PC-9 (cell line): ENCODE measurements around the gene MET. TPM values are rescaled to one million over a fixed set of nuclear protein-coding genes. Genes with fewer than 3 reads are reported as not detected.
A peak's percentile ranks its signal among the peaks of the same experiment; 100 is the strongest.

Source experiments
- BruUV-seq: library from RNA; stranded (reverse); fragments of 400-500 nt; replicated peaks from 2 replicates; lab custom pipeline; 2021; lab: Mats Ljungman, UMichigan
- CTCF ChIA-PET: fragments of 300-600 bp; sonication (Branson Sonifier 250); formaldehyde crosslinking; loops from one replicate; lab custom pipeline; 2022; ENCODE audit warnings: antibody characterized with exemption; lab: Charles Lee
- POLR2A ChIA-PET: fragments of 300-600 bp; sonication (Branson Sonifier 250); formaldehyde crosslinking; loops from one replicate; lab custom pipeline; 2022; ENCODE audit warnings: antibody characterized with exemption; ENCODE audit not compliant: unreplicated experiment; lab: Charles Lee
- DNase-seq, 2 experiments: peaks; one replicate each; pipeline versions ENCODE4 v3.0.0 to v3.0.0-alpha.2; 2015 to 2022; ENCODE audit warnings: mixed read lengths in 1 of 2
- H2AFZ ChIP-seq: fragments of 200-600 bp; sonication (generic); 2 replicates; pipeline ENCODE4 v1.8.1; 2017; ENCODE audit warnings: antibody characterized with exemption
- H3F3A ChIP-seq: fragments of 200-600 bp; sonication (generic); 2 replicates; pipeline ENCODE4 v1.8.1; 2017; ENCODE audit warnings: antibody characterized with exemption, mild to moderate bottlenecking, low read depth; ENCODE audit not compliant: insufficient read depth
- H3K27ac ChIP-seq: fragments of 200-600 bp; sonication (generic); 2 replicates; pipeline ENCODE4 v1.6.1; 2016; ENCODE audit warnings: mixed run types
- H3K27me3 ChIP-seq: fragments of 200-600 bp; sonication (generic); 2 replicates; pipeline ENCODE4 v1.6.1; 2016; ENCODE audit warnings: low read depth, mixed run types; ENCODE audit not compliant: insufficient read depth
- H3K36me3 ChIP-seq: fragments of 200-600 bp; sonication (generic); 2 replicates; pipeline ENCODE4 v1.6.1; 2016; ENCODE audit warnings: low read depth, mixed run types
- H3K4me1 ChIP-seq: fragments of 200-600 bp; sonication (generic); replicated peaks from 2 replicates; pipeline ENCODE4 v1.6.1; 2016; ENCODE audit warnings: mixed run types; ENCODE audit not compliant: insufficient read depth
- H3K4me2 ChIP-seq: fragments of 200-600 bp; sonication (generic); 2 replicates; pipeline ENCODE4 v1.6.1; 2017; ENCODE audit warnings: mixed run types
- H3K4me3 ChIP-seq: fragments of 200-600 bp; sonication (generic); 2 replicates; pipeline ENCODE4 v1.6.1; 2016; ENCODE audit warnings: mixed run types
- H3K79me2 ChIP-seq: fragments of 200-600 bp; sonication (generic); 2 replicates; pipeline ENCODE4 v1.6.1; 2017; ENCODE audit warnings: low read depth, mixed run types
- H3K9me2 ChIP-seq: fragments of 200-600 bp; sonication (generic); 2 replicates; pipeline ENCODE4 v1.8.1; 2017; ENCODE audit warnings: mild to moderate bottlenecking; ENCODE audit not compliant: insufficient read depth
- H3K9me3 ChIP-seq: fragments of 200-600 bp; sonication (generic); 2 replicates; pipeline ENCODE4 v1.8.1; 2016; ENCODE audit warnings: low read depth; ENCODE audit not compliant: insufficient read depth
- H4K20me1 ChIP-seq: fragments of 200-600 bp; sonication (generic); 2 replicates; pipeline ENCODE4 v1.8.1; 2017; ENCODE audit not compliant: insufficient read depth
- CTCF ChIP-seq: fragments of 200-600 bp; sonication (generic); conservative IDR thresholded peaks from 2 replicates; pipeline ENCODE4 v1.6.1; 2017; ENCODE audit warnings: mixed run types, antibody characterized with exemption, mild to moderate bottlenecking, moderate library complexity
- EZH2 ChIP-seq: fragments of 200-600 bp; sonication (generic); IDR thresholded peaks from 2 replicates; pipeline ENCODE4 v1.8.0; 2017; ENCODE audit warnings: antibody characterized with exemption, low read depth
- intact Hi-C: fragments of 100-400 bp; cut with micrococcal nuclease; formaldehyde crosslinking; loops from one replicate; pipeline ENCODE4 v1.10.0; 2022; ENCODE audit not compliant: unreplicated experiment
- total RNA-seq: library from RNA; stranded (reverse); gene quantifications from 2 replicates; pipeline ENCODE4 v1.2.3, GENCODE V29; 2021

MET gene
- total RNA-seq, 1 experiment from 2014 or later, result 287 TPM

GRCh38 chr7:116647861-116648260 lies 24.1 kb upstream of the MET start:
- TF ChIP-seq CTCF, result no peak
- TF ChIP-seq EZH2, result no peak
- ChIA-PET CTCF (no interaction called here), POLR2A (no interaction called here)
- no peak overlapping the region for H3K4me2 ChIP-seq
- H3K27ac ChIP-seq, result no peak overlapping the region
- no peaks in the 10 kb centered on the region for H3F3A ChIP-seq
- no peak overlapping the region for H3K4me3 ChIP-seq
- no TSS peak for BruUV-seq
- H3K4me1 ChIP-seq, result peaks cover 2% of the 10 kb centered on the region
- no peak overlapping the region for H2AFZ ChIP-seq
- H3K9me2 ChIP-seq, result no peaks in the 10 kb centered on the region
- no peaks in the 10 kb centered on the region for H3K79me2 ChIP-seq
- DNase-seq, result no peak
- H4K20me1 ChIP-seq, result no peaks in the 10 kb centered on the region
- no peaks in the 10 kb centered on the region; the same call in 1 of the 2 replicates for H3K9me3 ChIP-seq
- no peaks in the 10 kb centered on the region for H3K36me3 ChIP-seq
- no peaks in the 10 kb centered on the region for H3K27me3 ChIP-seq
- intact Hi-C loops, result no loop called here

GRCh38 chr7:116650436-116650835 lies 21.6 kb upstream of the MET start:
- no peaks in the 10 kb centered on the region for H3K79me2 ChIP-seq
- CTCF ChIA-PET, result no interaction called here

GRCh38 chr7:116652793-116653192 lies 19.2 kb upstream of the MET start:
- Histone ChIP-seq H3K79me2 (no peaks in the 10 kb centered on the region), H2AFZ (no peak overlapping the region), H3K9me3 (no peaks in the 10 kb centered on the region; the same call in 1 of the 2 replicates), H3K4me1 (peaks cover 10% of the 10 kb centered on the region), H3K36me3 (no peaks in the 10 kb centered on the region), H4K20me1 (no peaks in the 10 kb centered on the region), H3K27me3 (no peaks in the 10 kb centered on the region), H3K4me2 (peak overlapping the region; percentile 24; the same call in 1 of the 2 replicates), H3K27ac (no peak overlapping the region), H3K4me3 (no peak overlapping the region), H3K9me2 (no peaks in the 10 kb centered on the region), H3F3A (no peaks in the 10 kb centered on the region)
- no peak for TF ChIP-seq EZH2
- no peak for TF ChIP-seq CTCF
- DNase-seq, result no peak
- CTCF ChIA-PET, result interaction anchor here (0.9 kb wide), 1 partner anchor 21 kb away, joined by 4 read pairs; no protein-coding TSS in a partner anchor
- BruUV-seq, result no TSS peak
- POLR2A ChIA-PET, result interaction anchor here (0.6 kb wide), 1 partner anchor 11 kb away, joined by 3 read pairs; no protein-coding TSS in a partner anchor
- intact Hi-C loops, result no loop called here

More at GRCh38 chr7:116650436-116650835, 21.6 kb upstream of the MET start:
- no peaks in the 10 kb centered on the region for H3K27me3 ChIP-seq
- intact Hi-C loops, result no loop called here
- no TSS peak for BruUV-seq
- no peak overlapping the region for H2AFZ ChIP-seq
- H3K9me2 ChIP-seq, result no peaks in the 10 kb centered on the region
- peaks cover 10% of the 10 kb centered on the region for H3K4me1 ChIP-seq
- H3K9me3 ChIP-seq, result no peaks in the 10 kb centered on the region; the same call in 1 of the 2 replicates
- H3K27ac ChIP-seq, result no peak overlapping the region
- no peaks in the 10 kb centered on the region for H4K20me1 ChIP-seq
- POLR2A ChIA-PET, result interaction anchor here (0.6 kb wide), 1 partner anchor 80 kb away, joined by 13 read pairs; no protein-coding TSS in a partner anchor
- H3K4me2 ChIP-seq, result no peak overlapping the region
- DNase-seq, result no peak
- H3F3A ChIP-seq, result no peaks in the 10 kb centered on the region
- no peaks in the 10 kb centered on the region for H3K36me3 ChIP-seq
- H3K4me3 ChIP-seq, result no peak overlapping the region
- TF ChIP-seq EZH2, result no peak
- no peak for TF ChIP-seq CTCF
